ENCODE data around the gene STK38L.

Gene STK38L

GRCh38 chr12:27279826-27280225, 35.7 kb downstream of the STK38L start:
- no peak for DNase-seq

- DNase-seq: no peak
Measured at GRCh38 chr12:27280412-27280811, 36.3 kb downstream of the STK38L start.

- DNase-seq: no peak
Measured at GRCh38 chr12:27282754-27283153, 38.7 kb downstream of the STK38L start.

GRCh38 chr12:27284021-27284420, 39.9 kb downstream of the STK38L start:
- DNase-seq: no peak

GRCh38 chr12:27284751-27285150, 40.7 kb downstream of the STK38L start:
- DNase-seq: no peak

GRCh38 chr12:27285403-27285802, 41.3 kb downstream of the STK38L start:
- no peak for DNase-seq

GRCh38 chr12:27289414-27289813, 45.3 kb downstream of the STK38L start:
- DNase-seq: no peak

GRCh38 chr12:27290501-27291168, 46.5 kb downstream of the STK38L start:
- no peak for DNase-seq

GRCh38 chr12:27291862-27292261, 47.8 kb downstream of the STK38L start:
- DNase-seq: no peak

- no peak for DNase-seq
Measured at GRCh38 chr12:27292718-27293117, 48.6 kb downstream of the STK38L start.

GRCh38 chr12:27293463-27293862, 49.4 kb downstream of the STK38L start:
- DNase-seq: no peak

- no peak for DNase-seq
Measured at GRCh38 chr12:27296674-27297073, 52.6 kb downstream of the STK38L start.

GRCh38 chr12:27297566-27297965, 53.5 kb downstream of the STK38L start:
- DNase-seq: no peak

- DNase-seq: no peak
Measured at GRCh38 chr12:27299102-27299501, 55.0 kb downstream of the STK38L start.

- DNase-seq: no peak
Measured at GRCh38 chr12:27300226-27300625, 56.1 kb downstream of the STK38L start.

- no peak for DNase-seq
Measured at GRCh38 chr12:27303139-27304111, 59.3 kb downstream of the STK38L start.

- no peak for DNase-seq
Measured at GRCh38 chr12:27304856-27305255, 60.8 kb downstream of the STK38L start.

- DNase-seq: no peak
Measured at GRCh38 chr12:27305673-27306456, 61.8 kb downstream of the STK38L start.

- DNase-seq: no peak
Measured at GRCh38 chr12:27309293-27309994, 65.4 kb downstream of the STK38L start.

GRCh38 chr12:27309995-27310315, 65.9 kb downstream of the STK38L start:
- no peak for DNase-seq

- DNase-seq: no peak
Measured at GRCh38 chr12:27316947-27317346, 72.9 kb downstream of the STK38L start.

- DNase-seq: no peak
Measured at GRCh38 chr12:27319409-27319808, 75.3 kb downstream of the STK38L start.

GRCh38 chr12:27319848-27320247, 75.8 kb downstream of the STK38L start:
- DNase-seq: no peak

All from CD4-positive, alpha-beta T cell treated with Interleukin-6 for 4 hours (primary cell).